Heart left ventricle (tissue), 13 donors: ENCODE measurements around the gene SPTB.

Source experiments
- CTCF ChIP-seq, 12 donors: fragments of 200-600 bp; sonication (generic) in 4 of 12; IDR thresholded peaks; one replicate each; pipeline versions ENCODE4 v1.5.0 to v1.8.0; 2018 to 2022; ENCODE audit warnings: antibody characterized with exemption in 12 of 12, mild to moderate bottlenecking in 5 of 12
- POLR2A ChIP-seq, 2 donors: fragments of 450-650 bp; IDR thresholded peaks; one replicate each; pipeline ENCODE4 v1.6.1; 2017; ENCODE audit warnings: antibody characterized with exemption in 2 of 2, mild to moderate bottlenecking in 2 of 2, moderate library complexity in 2 of 2
- donor health status: ischemic (EF 13 %, LVEDD 7.1; RV severe dilation, severe dysfunction).
- donor health status: DM: no; HTN: yes; CAD: no.
- donor health status: DM: no; HTN: no; CAD: no.
- donor health status: ischemic (EF 25% LVEDD 6.9; RV normal size, moderate dysfunction).
- donor health status: ischemic (EF 25% LVEDD 5.7; RV mildly dilated, moderate dysfunction).
- donor health status: ischemic (EF 35%, LVEDD 5.7; RV mildly dilated, moderate dysfunction).
- donor health status: nonischemic (EF 11% LVEDD 7.7; RV severe dilation, severe dysfunction).
- donor health status: DM: yes; HTN: yes; CAD: no.
- donor health status: PGD.
- donor health status: ischemic (EF 29% LVEDD 5.4; RV normal size, mild dysfunction).
- donor health status: nonischemic (EF 23%, LVEDD 6.1; RV moderate dilation, normal function).

- peak in 3 of 12 donors; percentile 8 to 17 (median 10) for TF ChIP-seq CTCF (IDR thresholded peaks at IDR 0.05)
- TF ChIP-seq POLR2A (IDR thresholded peaks at IDR 0.05) = no peak
Measured at GRCh38 chr14:64763801-64764621, 115.7 kb downstream of the SPTB start.
